DOHH2 (cell line): ENCODE data around the gene HNRNPD.

Experiments
- H3F3A ChIP-seq: fragments of 200-600 bp; sonication (generic), shearing (Covaris generic); 2 replicates; pipeline ENCODE4 v1.6.0; 2016; ENCODE audit warnings: antibody characterized with exemption, mild to moderate bottlenecking; ENCODE audit not compliant: control insufficient read depth, insufficient read depth
- H3K27ac ChIP-seq: fragments of 200-600 bp; sonication (generic); 2 replicates; pipeline ENCODE4 v1.5.1; 2014; ENCODE audit warnings: low read depth, mild to moderate bottlenecking, low read length, moderate library complexity
- H3K27me3 ChIP-seq: fragments of 200-600 bp; sonication (generic); 2 replicates; pipeline ENCODE4 v1.6.1; 2014; ENCODE audit warnings: mild to moderate bottlenecking, low read length, mixed read lengths; ENCODE audit not compliant: control insufficient read depth
- H3K36me3 ChIP-seq: fragments of 200-600 bp; sonication (generic); 2 replicates; pipeline ENCODE4 v1.6.1; 2014; ENCODE audit warnings: mild to moderate bottlenecking, low read length, moderate library complexity, mixed read lengths; ENCODE audit not compliant: control insufficient read depth
- H3K4me1 ChIP-seq: fragments of 200-600 bp; sonication (generic); 2 replicates; pipeline ENCODE4 v1.6.1; 2014; ENCODE audit warnings: mild to moderate bottlenecking, low read length, mixed read lengths; ENCODE audit not compliant: control insufficient read depth
- H3K4me2 ChIP-seq: fragments of 200-600 bp; sonication (generic); 2 replicates; pipeline ENCODE4 v1.6.0; 2014; ENCODE audit warnings: mild to moderate bottlenecking, low read length, moderate library complexity
- H3K4me3 ChIP-seq: fragments of 200-600 bp; sonication (generic); 2 replicates; pipeline ENCODE4 v1.5.1; 2014; ENCODE audit warnings: mild to moderate bottlenecking, low read length, mixed read lengths
- H3K79me2 ChIP-seq: fragments of 200-600 bp; sonication (generic); 2 replicates; pipeline ENCODE4 v1.6.1; 2014; ENCODE audit warnings: mild to moderate bottlenecking, low read length, mixed read lengths; ENCODE audit not compliant: control insufficient read depth
- H3K9me2 ChIP-seq: fragments of 200-600 bp; sonication (generic); replicated peaks from 2 replicates; pipeline ENCODE4 v1.6.1; 2014; ENCODE audit warnings: mild to moderate bottlenecking, low read length, mixed read lengths; ENCODE audit not compliant: control insufficient read depth
- H3K9me3 ChIP-seq: fragments of 200-600 bp; sonication (generic); 2 replicates; pipeline ENCODE4 v1.6.1; 2014; ENCODE audit warnings: antibody characterized with exemption, low read length, mixed read lengths; ENCODE audit not compliant: control insufficient read depth, insufficient read depth
- H4K20me1 ChIP-seq: fragments of 200-600 bp; sonication (generic); 2 replicates; pipeline ENCODE4 v1.6.0; 2014; ENCODE audit warnings: low read depth, mild to moderate bottlenecking, antibody characterized with exemption, low read length, moderate library complexity; ENCODE audit not compliant: control insufficient read depth, insufficient read depth
- EZH2phosphoT487 ChIP-seq: fragments of 200-600 bp; sonication (generic); IDR thresholded peaks from 2 replicates; pipeline ENCODE4 v1.6.1; 2017; ENCODE audit warnings: borderline replicate concordance, mild to moderate bottlenecking, antibody characterized with exemption, low read length, moderate library complexity, mixed read lengths
- TF ChIP-seq, protein P1 (sequence below): fragments of 200-600 bp; sonication (generic); IDR thresholded peaks from one replicate; pipeline ENCODE4 v1.5.1; 2014; ENCODE audit warnings: antibody characterized with exemption, mild to moderate bottlenecking, low read depth, low read length; ENCODE audit not compliant: poor library complexity, severe bottlenecking

Gene HNRNPD

DNA sequence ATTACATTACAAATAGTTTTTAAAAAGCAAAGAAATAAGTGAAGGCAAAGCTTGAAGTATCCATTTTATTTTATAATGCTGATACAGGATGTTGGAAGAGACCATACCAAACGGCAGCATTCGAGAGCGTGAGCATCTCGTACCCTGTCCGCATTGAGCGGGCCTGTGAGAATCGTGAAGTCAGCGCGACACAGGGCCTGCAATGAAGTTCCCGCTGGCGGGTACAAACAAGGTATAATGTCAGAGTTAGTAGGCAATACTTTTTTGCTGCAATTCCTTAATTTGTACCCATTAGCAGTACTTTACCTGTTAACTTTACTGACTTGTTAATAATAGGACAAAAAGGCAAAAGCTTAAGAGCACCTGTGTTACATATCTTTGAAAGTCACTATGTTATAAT, 19.0 kb downstream of the HNRNPD start:
- TF ChIP-seq, protein P1, sequence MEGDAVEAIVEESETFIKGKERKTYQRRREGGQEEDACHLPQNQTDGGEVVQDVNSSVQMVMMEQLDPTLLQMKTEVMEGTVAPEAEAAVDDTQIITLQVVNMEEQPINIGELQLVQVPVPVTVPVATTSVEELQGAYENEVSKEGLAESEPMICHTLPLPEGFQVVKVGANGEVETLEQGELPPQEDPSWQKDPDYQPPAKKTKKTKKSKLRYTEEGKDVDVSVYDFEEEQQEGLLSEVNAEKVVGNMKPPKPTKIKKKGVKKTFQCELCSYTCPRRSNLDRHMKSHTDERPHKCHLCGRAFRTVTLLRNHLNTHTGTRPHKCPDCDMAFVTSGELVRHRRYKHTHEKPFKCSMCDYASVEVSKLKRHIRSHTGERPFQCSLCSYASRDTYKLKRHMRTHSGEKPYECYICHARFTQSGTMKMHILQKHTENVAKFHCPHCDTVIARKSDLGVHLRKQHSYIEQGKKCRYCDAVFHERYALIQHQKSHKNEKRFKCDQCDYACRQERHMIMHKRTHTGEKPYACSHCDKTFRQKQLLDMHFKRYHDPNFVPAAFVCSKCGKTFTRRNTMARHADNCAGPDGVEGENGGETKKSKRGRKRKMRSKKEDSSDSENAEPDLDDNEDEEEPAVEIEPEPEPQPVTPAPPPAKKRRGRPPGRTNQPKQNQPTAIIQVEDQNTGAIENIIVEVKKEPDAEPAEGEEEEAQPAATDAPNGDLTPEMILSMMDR: no peak
- TF ChIP-seq EZH2phosphoT487: no peak
- Histone ChIP-seq H3K79me2 (peaks cover 76% of the 10 kb centered on the region), H4K20me1 (peaks cover 36% of the 10 kb centered on the region)

GRCh38 chr4:82352825-82353366, 20.9 kb downstream of the HNRNPD start:
- H4K20me1 ChIP-seq: peaks cover 22% of the 10 kb centered on the region; the same call in 1 of the 2 replicates
- H3K4me2 ChIP-seq: no peak overlapping the region
- H3F3A ChIP-seq: peaks cover 50% of the 10 kb centered on the region
- H3K9me3 ChIP-seq: no peaks in the 10 kb centered on the region
- no peak overlapping the region for H3K27ac ChIP-seq
- peaks cover 94% of the 10 kb centered on the region for H3K36me3 ChIP-seq
- peaks cover 57% of the 10 kb centered on the region for H3K79me2 ChIP-seq
- no peak for TF ChIP-seq EZH2phosphoT487
- TF ChIP-seq, protein P1: no peak
- no peaks in the 10 kb centered on the region for H3K9me2 ChIP-seq
- H3K4me3 ChIP-seq: no peak overlapping the region
- H3K4me1 ChIP-seq: 0 out of 2 replicates have a peak, but pooled peaks cover under 1% of the 10 kb centered on the region
- H3K27me3 ChIP-seq: no peaks in the 10 kb centered on the region

More for the DNA sequence above, 19.0 kb downstream of the HNRNPD start:
- Histone ChIP-seq H3K36me3 (peaks cover 98% of the 10 kb centered on the region), H3K27me3 (no peaks in the 10 kb centered on the region), H3K4me3 (no peak overlapping the region), H3K4me2 (no peak overlapping the region), H3K27ac (no peak overlapping the region), H3K9me2 (no peaks in the 10 kb centered on the region), H3F3A (peaks cover 48% of the 10 kb centered on the region), H3K9me3 (no peaks in the 10 kb centered on the region), H3K4me1 (peaks cover 11% of the 10 kb centered on the region; the same call in 1 of the 2 replicates)

- Histone ChIP-seq H3K27ac (no peak overlapping the region), H3K27me3 (no peaks in the 10 kb centered on the region), H3K79me2 (peaks cover 51% of the 10 kb centered on the region), H3K9me3 (no peaks in the 10 kb centered on the region), H3K9me2 (no peaks in the 10 kb centered on the region), H4K20me1 (peaks cover 19% of the 10 kb centered on the region; the same call in 1 of the 2 replicates), H3K4me1 (no peaks in the 10 kb centered on the region), H3K4me2 (no peak overlapping the region), H3K36me3 (peaks cover 88% of the 10 kb centered on the region), H3F3A (peaks cover 46% of the 10 kb centered on the region), H3K4me3 (no peak overlapping the region)
- TF ChIP-seq, protein P1: no peak
- TF ChIP-seq EZH2phosphoT487: no peak
Measured at GRCh38 chr4:82352118-82352824, 21.5 kb downstream of the HNRNPD start.
